Stimulated activated CD8-positive, alpha-beta memory T cell treated with anti-CD3 and anti-CD28 coated beads, Interleukin-2, amount 100 ng/mL, for 1 hour (primary cell): ENCODE measurements around the gene RUVBL1.
A peak's percentile ranks its signal among the peaks of the same experiment; 100 is the strongest.
"Not testable (repeated sequence)": the region's sequence is repeated elsewhere in the genome, so short reads cannot be mapped to it uniquely, and the experiment has no call there.

Source experiments
- DNase-seq, 2 donors: peaks; one replicate each; pipeline ENCODE4 v3.0.0-alpha.2; 2020; ENCODE audit warnings: low read depth in 2 of 2

Gene RUVBL1

GRCh38 chr3:128123538-128124368 lies at the start of gene RUVBL1:
RUVBL1 (minus strand) TSS chr3:128123812; CDS start chr3:128123724, 88 bp downstream.
- peak; percentile 90 to 91 for DNase-seq

- no peak for DNase-seq
Measured at GRCh38 chr3:128173200-128173599, 49.6 kb upstream of the RUVBL1 start.

DNA sequence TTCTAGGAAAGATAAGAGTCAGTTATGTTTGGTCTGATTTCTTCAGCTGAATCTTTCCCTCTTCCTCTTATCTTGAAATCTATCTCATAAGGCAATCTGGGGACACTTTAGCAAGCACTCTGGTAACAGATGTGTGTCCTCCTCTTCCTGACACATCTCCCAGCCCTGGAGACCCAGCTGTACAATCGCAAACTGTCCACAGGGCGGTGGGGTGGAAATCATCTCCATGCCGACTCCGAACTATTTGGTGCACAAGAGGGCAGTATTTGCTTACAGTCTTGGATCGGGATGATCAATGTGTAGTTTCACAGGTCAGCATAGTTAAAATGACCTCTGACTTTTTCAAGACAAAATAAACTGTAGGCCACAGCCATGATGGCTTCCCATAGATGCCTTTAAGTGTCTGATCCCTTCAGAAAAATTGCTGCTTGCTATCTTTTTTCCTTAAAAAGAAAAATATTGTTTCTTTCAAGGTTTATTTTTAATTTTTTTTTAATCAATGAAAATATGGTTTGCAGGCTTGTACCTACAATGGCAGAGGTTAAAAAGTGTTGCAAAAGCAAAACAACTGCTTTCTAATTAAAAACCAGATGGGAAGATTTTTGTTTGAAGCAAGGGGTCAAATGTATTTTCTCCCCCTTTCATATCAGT lies 47.4 kb upstream of the RUVBL1 start:
- DNase-seq, result no peak

GRCh38 chr3:128168836-128169235 lies 45.2 kb upstream of the RUVBL1 start:
- DNase-seq, result no peak

DNA sequence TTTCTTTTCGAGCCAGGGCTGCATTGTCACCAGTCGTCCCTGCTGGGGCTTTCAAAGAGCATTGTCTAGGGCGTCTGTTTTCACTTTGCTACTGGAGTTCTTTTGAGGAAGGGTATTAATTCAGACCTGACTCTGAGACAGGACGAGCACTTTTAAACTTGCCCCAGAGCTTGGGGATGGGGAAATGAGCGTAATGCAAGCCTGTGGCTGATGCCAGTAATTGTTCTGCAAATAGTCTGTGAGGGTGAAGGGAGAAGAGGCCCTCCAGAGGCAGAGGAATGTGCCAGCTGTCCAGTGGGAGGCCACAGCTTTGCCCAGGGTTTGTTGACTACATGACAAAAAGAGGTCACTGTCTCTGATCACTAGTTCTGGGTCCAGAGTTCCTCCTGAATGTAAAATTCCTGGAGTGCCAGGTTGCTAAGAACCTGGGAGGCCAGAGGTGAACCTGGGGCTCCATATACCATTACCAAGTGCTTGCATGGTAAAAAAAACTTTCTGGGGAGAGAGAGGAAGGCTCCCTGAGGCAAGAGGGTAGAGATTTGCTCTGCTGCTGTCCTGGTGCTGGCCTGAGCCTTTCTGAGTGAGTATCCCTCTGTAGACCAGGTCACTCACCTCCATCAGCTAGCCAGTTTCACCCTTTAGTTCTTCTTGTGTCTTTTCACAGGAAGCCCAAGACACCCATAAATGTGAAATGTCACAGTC lies 44.5 kb upstream of the RUVBL1 start:
- no peak for DNase-seq

- DNase-seq, result no peak
Measured at GRCh38 chr3:128167646-128167972, 44.0 kb upstream of the RUVBL1 start.

GRCh38 chr3:128166971-128167453 lies 43.4 kb upstream of the RUVBL1 start:
- DNase-seq, result no peak

- DNase-seq, result no peak
Measured at GRCh38 chr3:128163432-128163831, 39.8 kb upstream of the RUVBL1 start.

DNA sequence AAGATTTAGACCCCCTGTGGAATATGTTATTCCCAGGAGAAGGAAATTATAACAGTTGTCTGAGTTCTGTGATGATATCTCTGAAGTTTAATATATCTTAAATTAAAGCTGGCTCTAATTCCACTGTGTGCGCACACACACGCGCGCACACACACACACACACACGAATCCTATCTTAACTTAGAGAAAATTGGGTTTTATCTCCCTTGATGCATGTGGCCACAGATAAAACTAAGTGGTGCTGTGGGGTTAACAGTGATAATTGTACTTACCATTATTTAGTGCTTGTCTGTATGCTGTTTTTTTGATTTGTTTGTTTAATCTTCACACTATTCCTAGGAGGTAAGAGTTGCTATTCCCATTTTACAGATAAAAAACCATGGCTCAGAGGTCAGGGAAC lies 37.0 kb upstream of the RUVBL1 start:
- no peak for DNase-seq

DNA sequence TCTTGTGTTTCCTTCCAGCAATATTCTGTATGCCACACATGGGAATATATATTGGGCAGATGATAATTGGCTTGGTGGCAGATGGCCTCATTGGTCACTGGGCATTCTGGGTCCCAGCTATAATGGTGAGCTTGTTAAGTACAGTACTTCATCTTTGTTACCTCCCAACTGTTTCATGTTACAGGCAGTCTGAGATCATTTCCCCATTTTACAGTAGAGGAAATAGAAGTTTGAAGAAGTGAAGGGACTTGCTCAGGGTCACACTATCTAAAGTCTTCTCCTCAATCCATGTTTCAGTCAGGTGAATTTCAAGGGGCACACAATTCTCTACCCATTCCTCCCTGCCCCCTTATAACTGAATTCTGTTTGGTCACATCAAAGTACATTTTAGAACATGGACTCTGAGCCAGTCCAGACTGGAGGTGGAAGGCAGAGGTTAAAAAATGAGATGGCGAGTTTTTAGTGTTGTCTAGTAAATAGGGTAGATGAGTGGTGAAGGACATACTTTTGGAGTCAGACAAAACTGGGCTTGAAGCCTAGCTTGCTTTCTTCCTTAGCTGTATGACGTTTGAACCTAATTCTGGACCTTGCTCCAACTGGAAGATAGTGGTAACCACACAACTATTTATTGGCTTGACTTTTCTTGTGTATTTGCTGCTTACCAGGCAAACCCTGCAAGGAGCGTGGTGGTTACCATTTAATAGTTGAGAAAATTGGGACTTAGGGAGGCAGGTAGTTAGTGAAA lies 32.2 kb upstream of the RUVBL1 start:
- DNase-seq, result no peak

DNA sequence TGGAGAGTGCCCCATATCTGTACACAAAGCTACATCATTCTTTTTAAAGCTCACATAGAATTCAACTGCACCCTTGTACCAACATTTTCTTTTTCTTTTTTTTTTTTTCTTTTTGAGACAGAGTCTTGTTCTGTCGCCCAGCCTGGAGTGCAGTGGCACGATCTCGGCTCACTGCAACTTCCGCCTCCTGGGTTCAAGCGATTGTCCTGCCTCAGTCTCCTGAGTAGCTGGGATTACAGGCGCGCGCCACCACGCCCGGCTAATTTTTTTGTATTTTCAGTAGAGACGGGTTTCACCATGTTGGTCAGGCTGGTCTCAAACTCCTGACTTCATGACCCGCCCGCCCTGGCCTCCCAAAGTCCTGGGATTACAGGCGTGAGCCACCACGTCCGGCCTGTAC lies 30.7 kb upstream of the RUVBL1 start:
- DNase-seq, result not testable (repeated sequence)

- peak; percentile 66 to 67 for DNase-seq
Measured at GRCh38 chr3:128153156-128154041, 29.8 kb upstream of the RUVBL1 start, which contains the start of gene EEFSEC. EEFSEC (plus strand) TSS chr3:128153481; CDS start chr3:128153508, 27 bp downstream.

DNA sequence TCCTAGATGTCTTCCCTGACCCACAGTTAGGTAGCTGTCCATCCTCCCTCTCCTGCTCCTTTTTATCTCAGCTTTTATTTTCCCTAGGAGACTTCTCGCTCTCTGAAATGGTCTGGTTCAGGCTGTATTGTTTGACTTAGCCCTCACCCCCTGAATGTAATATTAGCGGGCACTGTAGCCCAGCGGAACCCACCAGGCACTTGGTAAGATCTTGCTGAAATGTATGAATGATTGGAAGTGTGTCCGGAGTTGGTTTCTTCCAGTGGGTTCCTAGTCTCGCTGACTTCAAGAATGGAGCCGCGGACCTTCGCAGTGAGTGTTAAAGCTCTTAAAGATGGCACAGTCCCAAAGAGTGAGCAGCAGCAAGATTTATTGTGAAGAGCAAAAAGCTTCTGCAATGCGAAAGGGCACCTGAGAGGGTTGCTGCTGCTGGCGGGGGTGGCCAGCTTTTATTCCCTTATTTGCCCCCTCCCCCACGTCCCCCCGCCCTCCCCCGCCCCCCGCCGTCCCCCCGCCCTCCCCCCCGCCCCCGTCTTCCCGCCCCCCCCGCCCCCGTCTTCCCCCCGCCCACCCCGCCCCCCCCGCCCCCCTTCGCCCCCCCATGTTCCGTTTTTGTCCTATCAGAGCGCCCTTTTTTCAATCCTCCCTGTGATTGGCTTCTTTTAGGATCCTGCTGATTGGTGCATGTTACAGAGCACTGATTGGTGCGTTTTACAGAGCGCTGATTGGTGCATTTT lies 29.0 kb upstream of the RUVBL1 start:
- no peak for DNase-seq

DNA sequence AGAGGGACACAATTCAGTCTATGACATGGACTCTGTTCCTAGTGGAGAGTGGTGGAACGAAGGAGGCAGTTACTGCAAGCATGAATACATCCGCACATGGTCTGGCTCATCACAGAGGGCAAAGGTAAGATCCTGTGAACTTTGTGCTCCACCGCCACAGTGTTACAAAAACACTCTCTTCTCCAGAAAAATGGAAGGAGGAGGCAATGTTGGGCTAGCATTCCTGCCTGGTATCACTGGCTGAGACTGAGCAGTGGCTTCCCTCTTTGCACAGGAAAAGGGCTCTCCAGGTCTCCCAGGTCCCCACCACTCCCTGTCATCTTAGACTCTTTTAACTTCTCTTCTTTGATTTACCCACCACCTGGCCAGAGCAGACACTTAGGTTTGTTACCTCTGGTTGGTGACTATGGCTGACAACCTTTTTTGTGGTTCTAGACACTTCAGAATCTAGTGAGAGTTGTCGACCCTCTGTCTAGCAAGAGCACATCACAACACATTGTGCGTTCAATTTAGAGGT lies 28.2 kb upstream of the RUVBL1 start:
- DNase-seq, result no peak

DNA sequence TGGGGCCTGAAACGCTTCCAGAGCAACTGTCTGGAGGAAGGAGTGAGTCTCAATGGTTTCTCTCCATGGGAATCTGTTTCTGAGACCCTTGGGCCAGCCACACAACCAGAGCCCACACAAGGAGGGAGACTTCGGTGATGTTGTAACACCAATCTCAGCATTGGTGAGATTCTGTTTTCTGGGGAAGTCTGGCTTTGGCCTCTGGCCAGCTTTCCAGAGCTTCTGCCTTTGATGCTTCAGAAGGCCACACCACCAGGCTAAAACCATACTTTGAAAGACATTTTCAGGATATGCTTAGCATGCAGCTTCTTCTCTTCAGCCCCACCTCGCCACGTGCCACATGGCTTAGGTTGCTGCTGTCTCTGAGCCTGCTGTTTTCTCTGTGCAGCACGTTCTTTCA lies 26.0 kb upstream of the RUVBL1 start:
- no peak for DNase-seq

GRCh38 chr3:128146201-128146600 lies 22.6 kb upstream of the RUVBL1 start:
- DNase-seq, result no peak

DNA sequence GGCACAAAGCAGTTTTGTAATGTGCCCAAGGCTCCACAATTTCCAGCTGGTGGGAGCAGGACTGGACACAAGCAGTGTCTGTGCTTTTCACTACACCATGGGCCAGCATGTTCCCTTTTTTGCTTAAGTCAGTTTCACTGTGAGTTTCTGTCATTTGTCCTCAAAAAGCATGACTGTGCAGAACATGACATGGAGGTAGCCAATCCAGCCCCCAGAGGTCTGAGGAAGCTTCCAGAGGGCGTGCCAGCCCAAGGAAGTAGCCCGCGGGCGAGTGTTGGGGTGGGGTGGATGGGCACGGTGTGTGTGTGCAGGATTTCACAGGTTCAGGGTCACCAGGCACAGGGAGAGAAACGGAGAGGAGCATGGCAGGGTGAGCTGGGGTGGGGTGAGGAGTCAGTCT lies 21.7 kb upstream of the RUVBL1 start:
- no peak for DNase-seq

DNA sequence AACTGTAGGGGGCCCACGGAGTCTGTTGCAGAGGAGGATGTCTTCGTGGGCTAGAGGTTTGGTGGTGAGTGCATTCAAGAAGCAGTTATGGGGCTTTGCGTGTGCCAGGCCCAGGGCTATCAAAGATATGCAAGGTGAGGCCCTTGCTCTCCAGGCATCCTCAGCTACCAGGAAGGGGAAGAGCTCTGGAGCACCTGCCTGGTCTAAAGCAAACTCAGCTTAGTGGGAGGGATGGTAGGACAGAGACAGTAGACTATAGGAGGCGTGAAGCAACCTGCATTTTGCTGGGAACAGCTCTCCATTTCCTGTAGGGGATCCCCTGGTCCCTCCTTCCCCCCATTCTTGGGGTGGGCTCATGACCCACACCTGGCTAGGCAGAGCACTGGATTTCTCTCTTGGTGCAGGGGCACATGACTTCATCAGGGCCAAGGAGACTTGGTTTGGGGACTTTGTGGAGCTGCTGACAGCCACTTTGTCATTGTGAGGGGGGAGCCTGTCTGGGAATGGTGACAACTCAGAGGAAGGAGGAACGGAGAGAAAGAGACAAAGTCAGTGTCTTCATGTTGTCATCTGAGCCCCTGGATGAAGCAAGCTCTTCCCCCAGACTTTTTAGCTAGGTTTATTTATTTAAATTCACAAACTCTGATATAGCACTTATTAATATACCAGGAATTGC lies 21.0 kb upstream of the RUVBL1 start:
- no peak for DNase-seq

GRCh38 chr3:128143496-128143895 lies 19.9 kb upstream of the RUVBL1 start:
- no peak for DNase-seq
